Tibial nerve (tissue), 4 donors: ENCODE results near the gene ZNHIT2. TPM values are rescaled to one million over a fixed set of nuclear protein-coding genes. Genes with fewer than 3 reads are reported as not detected.
A peak's percentile ranks its signal among the peaks of the same experiment; 100 is the strongest.

Source experiments
- DNase-seq, 2 donors: peaks; one replicate each; pipeline ENCODE4 v3.0.0-alpha.2; 2019; ENCODE audit warnings: low spot score in 2 of 2
- H3K27ac ChIP-seq, 4 donors: fragments of 200-600 bp; sonication (generic) in 3 of 4; one replicate each; pipeline ENCODE4 v1.5.1; 2017 to 2019; ENCODE audit warnings: mild to moderate bottlenecking in 1 of 4
- H3K27me3 ChIP-seq, 2 donors: fragments of 200-600 bp; sonication (generic) in 1 of 2; one replicate each; pipeline versions ENCODE4 v1.5.1 to v1.6.0; 2017 to 2019
- H3K36me3 ChIP-seq, 3 donors: fragments of 200-600 bp; sonication (generic); one replicate each; pipeline ENCODE4 v1.5.1; 2018 to 2019
- H3K4me1 ChIP-seq, 4 donors: fragments of 200-600 bp; sonication (generic) in 3 of 4; one replicate each; pipeline ENCODE4 v1.5.1; 2017 to 2019
- H3K4me3 ChIP-seq, 4 donors: fragments of 200-600 bp; sonication (generic) in 3 of 4; one replicate each; pipeline ENCODE4 v1.5.1; 2017 to 2019; ENCODE audit warnings: mild to moderate bottlenecking in 1 of 4, moderate library complexity in 1 of 4
- H3K9me3 ChIP-seq, 4 donors: fragments of 200-600 bp; sonication (generic) in 3 of 4; one replicate each; pipeline ENCODE4 v1.5.1; 2017 to 2019
- CTCF ChIP-seq, 5 experiments: fragments of 200-600 bp in 3 of 5; fragments of 450-650 bp in 2 of 5; sonication (generic) in 3 of 5; IDR thresholded peaks; one replicate each; pipeline ENCODE4 v1.5.1; 2016 to 2019; ENCODE audit warnings: antibody characterized with exemption in 5 of 5, mild to moderate bottlenecking in 3 of 5, moderate library complexity in 2 of 5
- EP300 ChIP-seq, 2 donors: sonication (generic); formaldehyde crosslinking; IDR thresholded peaks; one replicate each; pipeline ENCODE4 v1.6.1; 2017; ENCODE audit warnings: antibody characterized with exemption in 2 of 2, mild to moderate bottlenecking in 1 of 2
- POLR2A ChIP-seq, 2 donors: fragments of 450-650 bp; IDR thresholded peaks; one replicate each; pipeline ENCODE4 v1.6.1; 2017; ENCODE audit warnings: antibody characterized with exemption in 2 of 2, mild to moderate bottlenecking in 2 of 2, moderate library complexity in 2 of 2
- WGBS, 2 donors: methylation state at CpG; one replicate each; pipeline ENCODE4 v1.1.5; 2018; 5-methylcytosine and 5-hydroxymethylcytosine counted together
- total RNA-seq, 4 donors: library from RNA; depleted of rRNA; stranded (reverse); fragments of >200 nt; gene quantifications; one replicate each; pipeline ENCODE4 v1.1.0, GENCODE V29; 2016

The ZNHIT2 gene
- total RNA-seq, 4 donors from 2014 or later: 19.2 to 26.8 (median 22.6) TPM

GRCh38 chr11:65087216-65087615 is 30.3 kb downstream of the ZNHIT2 start:
- H3K4me1 ChIP-seq: peaks cover 0 to 26% (median 19%) of the 10 kb centered on the region in 4 donors
- H3K4me3 ChIP-seq: no peak overlapping the region
- TF ChIP-seq CTCF (IDR thresholded peaks at IDR 0.05) (no peak), POLR2A (IDR thresholded peaks at IDR 0.05) (no peak), EP300 (IDR thresholded peaks at IDR 0.05) (no peak)
- H3K9me3 ChIP-seq: no peaks in the 10 kb centered on the region
- H3K27ac ChIP-seq: no peak overlapping the region
- H3K36me3 ChIP-seq: peaks cover 0 to 51% (median 5%) of the 10 kb centered on the region in 3 donors
- DNase-seq: no peak
- WGBS, 2 donors: 84 to 89% methylated on average over 11 of the region's 11 CpGs
- H3K27me3 ChIP-seq: no peaks in the 10 kb centered on the region

- Histone ChIP-seq H3K27me3 (no peaks in the 10 kb centered on the region), H3K4me3 (no peak overlapping the region), H3K27ac (no peak overlapping the region), H3K36me3 (peaks cover 0 to 51% (median 5%) of the 10 kb centered on the region in 3 donors), H3K4me1 (peaks cover 0 to 26% (median 19%) of the 10 kb centered on the region in 4 donors), H3K9me3 (no peaks in the 10 kb centered on the region)
- TF ChIP-seq CTCF (IDR thresholded peaks at IDR 0.05) (no peak), EP300 (IDR thresholded peaks at IDR 0.05) (no peak), POLR2A (IDR thresholded peaks at IDR 0.05) (no peak)
- WGBS, 2 donors: 88 to 92% methylated on average over 9 of the region's 9 CpGs
- DNase-seq: no peak
Observed at GRCh38 chr11:65086809-65087208, 30.7 kb downstream of the ZNHIT2 start.

- H3K36me3 ChIP-seq: peaks cover 0 to 51% (median 5%) of the 10 kb centered on the region in 3 donors
- H3K27ac ChIP-seq: no peak overlapping the region
- no peaks in the 10 kb centered on the region for H3K27me3 ChIP-seq
- peaks cover 0 to 26% (median 19%) of the 10 kb centered on the region in 4 donors for H3K4me1 ChIP-seq
- no peak overlapping the region for H3K4me3 ChIP-seq
- no peaks in the 10 kb centered on the region for H3K9me3 ChIP-seq
- no peak for TF ChIP-seq CTCF (IDR thresholded peaks at IDR 0.05)
- TF ChIP-seq EP300 (IDR thresholded peaks at IDR 0.05): no peak
- TF ChIP-seq POLR2A (IDR thresholded peaks at IDR 0.05): no peak
- no peak for DNase-seq
- WGBS, 2 donors: 89 to 91% methylated on average over 4 of the region's 4 CpGs
Observed at GRCh38 chr11:65085446-65085845, 32.1 kb downstream of the ZNHIT2 start.

GRCh38 chr11:65084598-65085375 is 32.7 kb downstream of the ZNHIT2 start:
- peaks cover 0 to 48% (median 5%) of the 10 kb centered on the region in 3 donors for H3K36me3 ChIP-seq
- H3K27ac ChIP-seq: peak overlapping the region; percentile 88 to 98 (median 97)
- no peak for DNase-seq
- WGBS, 2 donors: 47 to 58% methylated on average over 17 to 23 of the region's 23 CpGs
- peak overlapping the region; percentile 65 to 89 (median 86) for H3K4me3 ChIP-seq
- H3K27me3 ChIP-seq: no peaks in the 10 kb centered on the region
- peaks cover 0 to 26% (median 19%) of the 10 kb centered on the region in 4 donors for H3K4me1 ChIP-seq
- no peak for TF ChIP-seq EP300 (IDR thresholded peaks at IDR 0.05)
- no peak for TF ChIP-seq POLR2A (IDR thresholded peaks at IDR 0.05)
- H3K9me3 ChIP-seq: no peaks in the 10 kb centered on the region

- peak within 1 kb of the TSS; percentile 88 to 98 (median 97) for H3K27ac ChIP-seq
- 0 to 1% methylated on average over 47 to 66 of the region's 79 CpGs for WGBS, 2 donors
- H3K36me3 ChIP-seq: peaks cover 0 to 40% (median 5%) of the 10 kb centered on the region in 3 donors
- no peaks in the 10 kb centered on the region for H3K9me3 ChIP-seq
- H3K27me3 ChIP-seq: no peaks in the 10 kb centered on the region
- H3K4me1 ChIP-seq: peaks cover 0 to 26% (median 19%) of the 10 kb centered on the region in 4 donors
- DNase-seq: peak; percentile 92 to 94
- H3K4me3 ChIP-seq: peak within 1 kb of the TSS; percentile 65 to 89 (median 86)
- TF ChIP-seq EP300 (IDR thresholded peaks at IDR 0.05) (peak; percentile 98), POLR2A (IDR thresholded peaks at IDR 0.05) (peak in 1 of 2 donors; percentile 59), CTCF (IDR thresholded peaks at IDR 0.05) (peak in 1 of 5 experiments; percentile 61)
Observed at GRCh38 chr11:65083834-65084597, 33.5 kb downstream of the ZNHIT2 start, which contains the start of the genes CDCA5 and ZFPL1. TSS of gene CDCA5 (minus strand) at chr11:65084040. CDS start at chr11:65083978, 62 bp downstream. TSS of gene ZFPL1 (plus strand) at chr11:65084222. CDS start at chr11:65084699, 477 bp downstream.
